HEK293T (cell line): ENCODE data around the gene NDUFS4.
"Not testable (repeated sequence)": the region's sequence is repeated elsewhere in the genome, so short reads cannot be mapped to it uniquely, and the experiment has no call there.

Experiments
- CTCF ChIA-PET: fragments of 350-600 bp; formaldehyde crosslinking; extraction: SDS; loops from one replicate; lab custom pipeline; 2021; ENCODE audit warnings: antibody characterized with exemption, inconsistent platforms; lab: Yijun Ruan, JAX
- POLR2A ChIA-PET: fragments of 350-600 bp; formaldehyde crosslinking; extraction: SDS; loops from one replicate; lab custom pipeline; 2020; ENCODE audit warnings: antibody characterized with exemption, inconsistent platforms; lab: Yijun Ruan, JAX
- DNase-seq: peaks from one replicate; pipeline ENCODE4 v3.0.0; 2012; ENCODE audit warnings: mixed read lengths; ENCODE audit errors: extremely low spot score
- ARNT ChIP-seq: fragments of 450-650 bp; IDR thresholded peaks from 2 replicates; pipeline ENCODE4 v1.6.1; 2017; ENCODE audit warnings: mild to moderate bottlenecking
- BHLHE40 ChIP-seq: fragments of 450-650 bp; IDR thresholded peaks from 2 replicates; pipeline ENCODE4 v1.6.1; 2016; ENCODE audit warnings: mild to moderate bottlenecking, moderate library complexity, borderline replicate concordance
- CTBP1 ChIP-seq: fragments of 450-650 bp; IDR thresholded peaks from 2 replicates; pipeline ENCODE4 v1.6.1; 2016; ENCODE audit warnings: borderline replicate concordance
- ELF4 ChIP-seq: fragments of 450-650 bp; IDR thresholded peaks from 2 replicates; pipeline ENCODE4 v1.6.1; 2017; ENCODE audit warnings: antibody characterized with exemption
- FOXA1 ChIP-seq: fragments of 450-650 bp; IDR thresholded peaks from 2 replicates; pipeline ENCODE4 v1.6.1; 2016; ENCODE audit warnings: mild to moderate bottlenecking
- FOXK2 ChIP-seq: fragments of 450-650 bp; IDR thresholded peaks from 2 replicates; pipeline ENCODE4 v1.6.1; 2016; ENCODE audit warnings: mild to moderate bottlenecking
- FOXM1 ChIP-seq: fragments of 450-650 bp; IDR thresholded peaks from 2 replicates; pipeline ENCODE4 v1.6.1; 2017; ENCODE audit warnings: mild to moderate bottlenecking, borderline replicate concordance
- HDGF ChIP-seq: fragments of 450-650 bp; IDR thresholded peaks from 2 replicates; pipeline ENCODE4 v1.6.1; 2017; ENCODE audit warnings: antibody characterized with exemption, borderline replicate concordance
- L3MBTL2 ChIP-seq: fragments of 450-650 bp; conservative IDR thresholded peaks from 2 replicates; pipeline ENCODE4 v1.6.1; 2016; ENCODE audit warnings: mild to moderate bottlenecking
- LEF1 ChIP-seq: fragments of 450-650 bp; IDR thresholded peaks from 2 replicates; pipeline ENCODE4 v1.6.1; 2017; ENCODE audit warnings: mild to moderate bottlenecking, borderline replicate concordance
- NFRKB ChIP-seq: fragments of 450-650 bp; IDR thresholded peaks from 2 replicates; pipeline ENCODE4 v1.6.1; 2016; ENCODE audit warnings: mild to moderate bottlenecking, moderate library complexity
- SP1 ChIP-seq: fragments of 450-650 bp; IDR thresholded peaks from 2 replicates; pipeline ENCODE4 v1.6.1; 2017
- SUZ12 ChIP-seq: fragments of 450-650 bp; IDR thresholded peaks from 2 replicates; pipeline ENCODE4 v1.6.1; 2016; ENCODE audit warnings: mild to moderate bottlenecking
- TARDBP ChIP-seq: fragments of 450-650 bp; IDR thresholded peaks from 2 replicates; pipeline ENCODE4 v1.6.1; 2016
- ZNF384 ChIP-seq: fragments of 450-650 bp; IDR thresholded peaks from 2 replicates; pipeline ENCODE4 v1.6.1; 2016
- TF ChIP-seq, protein P1 (sequence below): fragments of 450-650 bp; IDR thresholded peaks from 2 replicates; pipeline ENCODE4 v1.6.1; 2016

NDUFS4 gene

GRCh38 chr5:53642061-53642460, 81.6 kb downstream of the NDUFS4 start:
- no peak for DNase-seq
- ChIA-PET POLR2A (no interaction called here), CTCF (no interaction called here)
- TF ChIP-seq, protein P1, sequence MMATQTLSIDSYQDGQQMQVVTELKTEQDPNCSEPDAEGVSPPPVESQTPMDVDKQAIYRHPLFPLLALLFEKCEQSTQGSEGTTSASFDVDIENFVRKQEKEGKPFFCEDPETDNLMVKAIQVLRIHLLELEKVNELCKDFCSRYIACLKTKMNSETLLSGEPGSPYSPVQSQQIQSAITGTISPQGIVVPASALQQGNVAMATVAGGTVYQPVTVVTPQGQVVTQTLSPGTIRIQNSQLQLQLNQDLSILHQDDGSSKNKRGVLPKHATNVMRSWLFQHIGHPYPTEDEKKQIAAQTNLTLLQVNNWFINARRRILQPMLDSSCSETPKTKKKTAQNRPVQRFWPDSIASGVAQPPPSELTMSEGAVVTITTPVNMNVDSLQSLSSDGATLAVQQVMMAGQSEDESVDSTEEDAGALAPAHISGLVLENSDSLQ: no peak
- no peak for TF ChIP-seq FOXA1
- TF ChIP-seq ZNF384: no peak
- TF ChIP-seq LEF1: no peak
- TF ChIP-seq SUZ12: no peak
- no peak for TF ChIP-seq FOXM1
- TF ChIP-seq ARNT: no peak
- TF ChIP-seq FOXK2: no peak
- no peak for TF ChIP-seq TARDBP

GRCh38 chr5:53643445-53643844, 83.0 kb downstream of the NDUFS4 start:
- no peak for DNase-seq
- TF ChIP-seq HDGF (no peak), ZNF384 (no peak), NFRKB (no peak), FOXA1 (no peak), SUZ12 (no peak), ARNT (no peak)
- ChIA-PET POLR2A (no interaction called here), CTCF (no interaction called here)

GRCh38 chr5:53645078-53645477, 84.6 kb downstream of the NDUFS4 start:
- POLR2A ChIA-PET: no interaction called here
- TF ChIP-seq LEF1 (no peak), HDGF (no peak)
- DNase-seq: no peak
- CTCF ChIA-PET: no interaction called here

GRCh38 chr5:53649352-53649751, 88.9 kb downstream of the NDUFS4 start:
- POLR2A ChIA-PET: no interaction called here
- no peak for TF ChIP-seq FOXK2
- no peak for TF ChIP-seq ARNT
- CTCF ChIA-PET: no interaction called here
- no peak for DNase-seq

DNA sequence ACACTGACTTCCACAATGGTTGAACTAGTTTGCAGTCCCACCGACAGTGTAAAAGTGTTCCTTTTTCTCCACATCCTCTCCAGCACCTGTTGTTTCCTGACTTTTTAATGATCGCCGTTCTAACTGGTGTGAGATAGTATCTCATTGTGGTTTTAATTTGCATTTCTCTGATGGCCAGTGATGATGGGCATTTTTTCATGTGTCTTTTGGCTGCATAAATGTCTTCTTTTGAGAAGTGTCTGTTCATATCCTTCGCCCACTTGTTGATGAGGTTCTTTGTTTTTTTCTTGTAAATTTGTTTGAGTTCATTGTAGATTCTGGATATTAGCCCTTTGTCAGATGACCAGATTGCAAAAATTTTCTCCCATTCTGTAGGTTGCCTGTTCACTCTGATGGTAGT, 100.1 kb downstream of the NDUFS4 start:
- CTCF ChIA-PET, DNase-seq, POLR2A ChIA-PET: not testable (repeated sequence)

DNA sequence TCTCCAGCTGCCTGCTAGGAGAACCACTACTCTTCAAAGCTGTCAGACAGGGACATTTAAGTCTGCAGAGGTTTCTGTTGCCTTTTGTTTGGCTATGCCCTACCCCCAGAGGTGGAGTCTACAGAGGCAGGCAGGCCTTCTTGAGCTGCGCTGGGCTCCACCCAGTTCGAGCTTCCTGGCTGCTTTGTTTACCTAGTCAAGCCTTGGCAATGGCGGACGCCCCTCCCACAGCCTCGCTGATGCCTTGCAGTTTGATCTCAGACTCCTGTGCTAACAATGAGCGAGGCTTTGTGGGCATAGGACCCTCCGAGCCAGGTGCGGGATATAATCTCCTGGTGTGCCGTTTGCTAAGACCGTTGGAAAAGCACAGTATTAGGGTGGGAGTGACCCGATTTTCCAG, 104.9 kb downstream of the NDUFS4 start:
- DNase-seq, POLR2A ChIA-PET, CTCF ChIA-PET: not testable (repeated sequence)

DNA sequence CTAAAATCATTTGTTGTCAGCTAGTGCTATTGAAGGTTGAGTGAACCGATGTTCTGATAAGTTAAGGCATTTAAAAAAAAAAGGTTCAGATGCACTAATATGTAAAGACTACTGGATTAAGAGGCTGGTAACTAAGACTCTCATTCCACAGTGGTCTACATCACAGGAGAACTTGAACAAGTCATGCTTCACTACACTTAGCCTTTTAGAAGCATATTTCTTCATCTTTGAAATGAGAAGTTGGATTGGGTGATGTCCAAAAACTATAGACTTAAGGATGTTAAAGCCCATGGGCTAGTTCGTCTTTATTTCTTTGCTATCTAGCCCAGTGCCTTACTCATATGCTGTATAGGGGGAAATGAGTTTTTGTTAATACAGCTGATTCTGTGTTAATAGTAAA, 107.2 kb downstream of the NDUFS4 start:
- ChIA-PET CTCF (no interaction called here), POLR2A (no interaction called here)
- TF ChIP-seq ARNT: no peak
- no peak for DNase-seq

DNA sequence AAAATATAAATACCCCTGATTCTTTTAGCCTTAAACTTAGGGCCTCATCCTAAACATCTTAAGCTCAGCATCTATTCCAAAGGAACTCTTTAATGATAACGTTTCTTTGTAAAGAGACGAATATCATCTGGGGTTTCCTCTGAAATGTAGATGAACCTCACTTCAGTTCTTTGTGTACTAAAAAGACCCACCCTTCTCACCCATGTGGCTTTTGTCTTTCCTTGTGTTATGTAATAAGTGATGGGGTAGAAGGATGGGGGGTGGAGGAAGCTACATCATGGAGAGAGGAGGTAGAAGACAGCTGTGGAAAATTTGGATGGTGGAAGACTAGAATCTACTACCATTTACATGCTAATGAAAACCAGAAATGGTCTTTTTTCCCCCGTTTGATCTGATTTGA, 111.0 kb downstream of the NDUFS4 start:
- ChIA-PET CTCF (no interaction called here), POLR2A (no interaction called here)
- no peak for TF ChIP-seq SUZ12
- no peak for TF ChIP-seq BHLHE40
- TF ChIP-seq FOXK2: no peak
- no peak for TF ChIP-seq ARNT
- TF ChIP-seq, protein P1: no peak
- no peak for TF ChIP-seq L3MBTL2
- TF ChIP-seq FOXM1: no peak
- no peak for TF ChIP-seq CTBP1
- TF ChIP-seq ZNF384: no peak
- no peak for TF ChIP-seq FOXA1
- no peak for TF ChIP-seq LEF1
- TF ChIP-seq ELF4: no peak
- TF ChIP-seq NFRKB: no peak
- TF ChIP-seq HDGF: no peak
- no peak for TF ChIP-seq TARDBP
- no peak for TF ChIP-seq SP1
- no peak for DNase-seq

DNA sequence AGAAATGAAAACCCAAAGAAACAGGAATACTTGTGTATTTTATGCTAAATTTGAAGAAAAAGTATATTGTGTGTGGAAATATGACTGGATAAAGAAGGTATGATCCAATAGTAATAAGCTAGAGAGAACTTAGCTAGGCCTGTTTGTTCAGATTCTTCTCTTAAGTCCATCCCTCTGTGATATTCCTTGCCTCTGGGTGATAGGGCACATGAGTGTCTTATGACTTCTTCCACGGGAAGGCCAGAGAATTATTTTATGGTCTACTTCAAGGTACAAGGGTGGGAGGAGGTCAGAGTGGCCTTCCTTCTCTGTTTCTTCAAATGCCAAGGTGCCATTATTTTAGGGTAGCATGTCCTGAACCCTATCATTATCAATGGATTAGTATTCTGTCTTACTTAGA, 113.7 kb downstream of the NDUFS4 start:
- TF ChIP-seq HDGF (no peak), L3MBTL2 (no peak), FOXA1 (no peak), TARDBP (no peak)
- TF ChIP-seq, protein P1: no peak
- CTCF ChIA-PET: no interaction called here
- DNase-seq: no peak
- POLR2A ChIA-PET: no interaction called here
